GM10266 (cell line): ENCODE results near the gene TSTD1.
"Not testable (repeated sequence)": the region's sequence is repeated elsewhere in the genome, so short reads cannot be mapped to it uniquely, and the experiment has no call there.

ENCODE experiments used
- DNase-seq: peaks from one replicate; pipeline ENCODE4 v3.0.0; 2012; ENCODE audit errors: extremely low spot score
- CTCF ChIP-seq: IDR thresholded peaks from 2 replicates; pipeline ENCODE4 v1.5.1; 2012; ENCODE audit warnings: mild to moderate bottlenecking, low read depth; ENCODE audit not compliant: control insufficient read depth, insufficient read depth; ENCODE audit errors: missing control alignments

Gene TSTD1

DNA sequence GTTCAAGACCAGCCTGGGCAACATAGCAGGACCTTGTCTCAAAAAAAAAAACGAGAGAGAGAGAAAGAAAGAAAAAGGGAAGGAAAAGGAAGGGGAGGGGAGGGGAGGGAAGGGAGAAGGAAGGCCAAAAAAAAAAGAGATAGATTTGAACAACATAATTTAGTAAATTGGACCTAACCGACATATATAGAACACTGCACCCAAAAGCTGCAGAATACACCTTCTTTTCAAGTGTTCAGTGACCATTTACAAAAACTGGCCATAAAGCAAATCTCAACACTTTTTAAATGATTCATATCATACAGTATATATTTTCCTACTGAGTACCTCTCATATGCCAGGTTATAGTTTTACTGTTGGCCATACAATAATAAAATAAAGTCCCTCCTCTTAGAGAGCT lies 6.9 kb downstream of the TSTD1 start:
- DNase-seq, result no peak
- TF ChIP-seq CTCF, result no peak

DNA sequence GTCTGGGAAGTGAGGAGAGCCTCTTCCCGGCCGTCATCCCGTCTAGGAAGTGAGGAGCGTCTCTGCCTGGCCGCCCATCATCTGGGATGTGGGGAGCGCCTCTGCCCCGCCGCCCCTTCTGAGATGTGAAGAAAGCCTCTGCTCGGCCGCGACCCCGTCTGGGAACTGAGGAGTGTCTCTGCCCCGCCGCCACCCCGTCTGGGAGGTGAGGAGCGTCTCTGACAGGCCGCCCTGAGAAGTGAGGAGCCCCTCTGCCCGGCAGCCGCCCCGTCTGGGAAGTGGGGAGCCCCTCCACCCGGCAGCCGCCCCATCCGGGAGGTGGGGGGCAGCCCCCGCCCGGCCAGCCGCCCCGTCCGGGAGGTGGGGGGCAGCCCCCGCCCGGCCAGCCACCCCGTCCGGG lies 9.3 kb downstream of the TSTD1 start:
- DNase-seq, result not testable (repeated sequence)

DNA sequence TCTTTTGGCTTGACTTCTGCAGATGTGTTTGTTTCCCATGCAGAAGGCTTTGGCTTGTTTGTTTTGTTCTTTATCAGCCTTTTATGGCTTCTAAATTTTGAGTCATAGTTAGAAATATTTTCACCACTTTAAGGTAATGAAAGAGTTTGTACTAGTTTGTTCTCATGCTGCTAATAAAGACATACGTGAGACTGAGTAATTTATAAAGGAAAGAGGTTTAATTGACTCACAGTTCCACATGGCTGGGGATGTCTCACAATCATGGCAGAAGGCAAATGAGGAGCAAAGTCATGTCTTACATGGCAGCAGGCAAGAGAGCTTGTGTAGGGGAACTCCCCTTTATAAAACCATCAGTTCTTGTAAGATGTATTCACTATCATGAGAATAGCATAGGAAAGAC lies 11.8 kb downstream of the TSTD1 start:
- not testable (repeated sequence) for DNase-seq

DNA sequence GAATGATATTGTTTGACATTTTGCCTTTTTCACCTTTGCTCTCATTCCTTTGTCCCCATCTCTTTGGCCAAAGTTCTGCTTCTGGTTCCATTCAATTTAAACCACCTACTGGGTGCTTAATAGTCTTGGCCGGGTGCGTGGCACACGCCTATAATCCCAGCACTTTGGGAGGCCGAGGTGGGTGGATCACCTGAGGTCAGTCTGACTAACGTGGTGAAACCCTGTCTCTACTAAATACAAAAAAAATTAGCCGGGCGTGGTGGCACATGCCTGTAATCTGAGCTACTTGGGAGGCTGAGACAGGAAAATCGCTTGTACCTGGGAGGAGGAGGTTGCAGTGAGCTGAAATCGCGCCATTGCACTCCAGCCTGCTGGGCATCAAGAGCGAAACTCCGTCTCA lies 16.3 kb downstream of the TSTD1 start:
- not testable (repeated sequence) for DNase-seq

- TF ChIP-seq CTCF, result no peak
- no peak for DNase-seq
Measured at GRCh38 chr1:161021970-161022353, 16.8 kb downstream of the TSTD1 start.

- no peak for TF ChIP-seq CTCF
- DNase-seq, result peak; percentile 91
Measured at GRCh38 chr1:161021165-161021969, 17.4 kb downstream of the TSTD1 start.

GRCh38 chr1:161020509-161021164 lies 18.1 kb downstream of the TSTD1 start, which contains the start of gene F11R:
TSS of gene F11R (minus strand) at chr1:161021152. CDS start at chr1:161021073, 79 bp downstream.
- TF ChIP-seq CTCF, result no peak
- DNase-seq, result peak; percentile 39

- no peak for TF ChIP-seq CTCF
- DNase-seq, result no peak
Measured at GRCh38 chr1:161019751-161020495, 18.8 kb downstream of the TSTD1 start.

- DNase-seq, result not testable (repeated sequence)
Measured at GRCh38 chr1:161019111-161019660, 19.6 kb downstream of the TSTD1 start.
